PC-9 (cell line): ENCODE data around the gene ACSM2A.

Source experiments
- EZH2 ChIP-seq: fragments of 200-600 bp; sonication (generic); IDR thresholded peaks from 2 replicates; pipeline ENCODE4 v1.8.0; 2017; ENCODE audit warnings: antibody characterized with exemption, low read depth
- TF ChIP-seq, protein P1 (sequence below): fragments of 200-600 bp; sonication (generic); conservative IDR thresholded peaks from 2 replicates; pipeline ENCODE4 v1.6.1; 2017; ENCODE audit warnings: mixed run types, antibody characterized with exemption, mild to moderate bottlenecking, moderate library complexity

DNA sequence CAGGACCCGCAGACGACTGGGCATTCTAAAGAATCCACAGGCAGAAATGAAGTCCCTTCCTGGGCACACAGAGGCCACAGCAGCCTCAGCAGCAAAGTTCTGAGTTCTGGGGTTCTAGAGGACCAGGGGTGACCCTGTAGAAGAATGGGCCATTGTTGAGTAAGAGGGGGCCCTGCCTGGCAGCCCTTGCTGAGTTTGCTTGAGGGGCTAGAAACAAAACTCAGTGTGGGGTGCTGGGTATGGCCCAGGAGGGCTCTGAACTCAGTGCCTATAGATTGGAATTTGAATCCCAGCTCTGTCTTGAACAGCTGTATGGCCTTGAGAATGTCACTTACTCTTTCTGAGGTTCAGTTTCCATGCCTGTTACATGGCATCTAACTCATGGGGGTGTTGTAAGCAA lies 46.7 kb upstream of the ACSM2A start, which contains the start of gene PDILT:
- TF ChIP-seq, protein P1, sequence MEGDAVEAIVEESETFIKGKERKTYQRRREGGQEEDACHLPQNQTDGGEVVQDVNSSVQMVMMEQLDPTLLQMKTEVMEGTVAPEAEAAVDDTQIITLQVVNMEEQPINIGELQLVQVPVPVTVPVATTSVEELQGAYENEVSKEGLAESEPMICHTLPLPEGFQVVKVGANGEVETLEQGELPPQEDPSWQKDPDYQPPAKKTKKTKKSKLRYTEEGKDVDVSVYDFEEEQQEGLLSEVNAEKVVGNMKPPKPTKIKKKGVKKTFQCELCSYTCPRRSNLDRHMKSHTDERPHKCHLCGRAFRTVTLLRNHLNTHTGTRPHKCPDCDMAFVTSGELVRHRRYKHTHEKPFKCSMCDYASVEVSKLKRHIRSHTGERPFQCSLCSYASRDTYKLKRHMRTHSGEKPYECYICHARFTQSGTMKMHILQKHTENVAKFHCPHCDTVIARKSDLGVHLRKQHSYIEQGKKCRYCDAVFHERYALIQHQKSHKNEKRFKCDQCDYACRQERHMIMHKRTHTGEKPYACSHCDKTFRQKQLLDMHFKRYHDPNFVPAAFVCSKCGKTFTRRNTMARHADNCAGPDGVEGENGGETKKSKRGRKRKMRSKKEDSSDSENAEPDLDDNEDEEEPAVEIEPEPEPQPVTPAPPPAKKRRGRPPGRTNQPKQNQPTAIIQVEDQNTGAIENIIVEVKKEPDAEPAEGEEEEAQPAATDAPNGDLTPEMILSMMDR = no peak
- TF ChIP-seq EZH2 = no peak
